IPS-20b (cell line): ENCODE results near the gene MDN1.

Source experiments
- H3K27ac ChIP-seq: one replicate; pipeline ENCODE4 v1.5.1; 2013; ENCODE audit warnings: low read length
- H3K27me3 ChIP-seq: 2 replicates; pipeline ENCODE4 v1.6.1; 2013; ENCODE audit warnings: mild to moderate bottlenecking, low read length, inconsistent platforms; ENCODE audit not compliant: insufficient read depth
- H3K36me3 ChIP-seq: 2 replicates; pipeline ENCODE4 v1.6.1; 2013; ENCODE audit warnings: low read depth, mild to moderate bottlenecking, inconsistent platforms, low read length, moderate library complexity; ENCODE audit not compliant: insufficient read depth
- H3K4me1 ChIP-seq: 2 replicates; pipeline ENCODE4 v1.6.1; 2013; ENCODE audit warnings: mild to moderate bottlenecking, control low read depth, inconsistent platforms, low read length, moderate library complexity; ENCODE audit not compliant: insufficient read depth
- H3K4me3 ChIP-seq: 2 replicates; pipeline ENCODE4 v1.5.1; 2013; ENCODE audit warnings: mild to moderate bottlenecking, low read length, inconsistent platforms
- H3K9ac ChIP-seq: 2 replicates; pipeline ENCODE4 v1.6.1; 2013; ENCODE audit warnings: low read depth, mild to moderate bottlenecking, inconsistent platforms, low read length, moderate library complexity
- H3K9me3 ChIP-seq: 2 replicates; pipeline ENCODE4 v1.6.1; 2013; ENCODE audit warnings: mild to moderate bottlenecking, low read depth, low read length, inconsistent platforms; ENCODE audit not compliant: insufficient read depth

The MDN1 gene

DNA sequence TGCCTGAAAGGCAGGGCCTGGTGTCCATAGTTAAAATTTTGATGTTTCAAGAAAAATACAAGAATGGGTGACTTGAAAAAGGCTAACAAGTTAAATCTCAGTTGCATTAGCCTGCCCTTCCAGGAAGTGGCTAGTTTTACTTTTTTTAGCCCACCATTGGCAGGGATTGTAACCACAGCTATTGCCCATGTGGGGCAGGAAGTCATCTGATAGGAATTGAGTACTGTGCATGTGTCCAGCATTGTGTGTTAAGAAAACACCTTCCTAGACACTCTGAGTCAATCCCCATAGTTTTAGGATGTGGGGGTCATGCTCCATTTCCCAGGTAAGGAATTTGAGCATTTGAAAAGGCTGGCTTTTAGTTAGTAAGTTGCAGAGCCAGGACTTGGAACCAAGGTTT lies 207.9 kb downstream of the MDN1 start:
- no peaks in the 10 kb centered on the region for H3K4me1 ChIP-seq
- no peak overlapping the region for H3K4me3 ChIP-seq
- H3K36me3 ChIP-seq, result no peaks in the 10 kb centered on the region
- H3K27ac ChIP-seq, result no peak overlapping the region
- H3K9me3 ChIP-seq, result no peaks in the 10 kb centered on the region
- H3K9ac ChIP-seq, result no peak overlapping the region
- no peaks in the 10 kb centered on the region for H3K27me3 ChIP-seq

GRCh38 chr6:89610149-89610642 lies 209.4 kb downstream of the MDN1 start:
- no peaks in the 10 kb centered on the region for H3K36me3 ChIP-seq
- no peaks in the 10 kb centered on the region for H3K9me3 ChIP-seq
- H3K4me1 ChIP-seq, result no peaks in the 10 kb centered on the region
- no peak overlapping the region for H3K27ac ChIP-seq
- H3K27me3 ChIP-seq, result no peaks in the 10 kb centered on the region
- H3K4me3 ChIP-seq, result no peak overlapping the region
- no peak overlapping the region for H3K9ac ChIP-seq

- H3K36me3 ChIP-seq, result no peaks in the 10 kb centered on the region
- no peak overlapping the region for H3K27ac ChIP-seq
- H3K9me3 ChIP-seq, result no peaks in the 10 kb centered on the region
- H3K9ac ChIP-seq, result no peak overlapping the region
- no peak overlapping the region for H3K4me3 ChIP-seq
- no peaks in the 10 kb centered on the region for H3K27me3 ChIP-seq
- no peaks in the 10 kb centered on the region for H3K4me1 ChIP-seq
These were observed 213.7 kb downstream of the MDN1 start for GRCh38 chr6:89605861-89606260.

DNA sequence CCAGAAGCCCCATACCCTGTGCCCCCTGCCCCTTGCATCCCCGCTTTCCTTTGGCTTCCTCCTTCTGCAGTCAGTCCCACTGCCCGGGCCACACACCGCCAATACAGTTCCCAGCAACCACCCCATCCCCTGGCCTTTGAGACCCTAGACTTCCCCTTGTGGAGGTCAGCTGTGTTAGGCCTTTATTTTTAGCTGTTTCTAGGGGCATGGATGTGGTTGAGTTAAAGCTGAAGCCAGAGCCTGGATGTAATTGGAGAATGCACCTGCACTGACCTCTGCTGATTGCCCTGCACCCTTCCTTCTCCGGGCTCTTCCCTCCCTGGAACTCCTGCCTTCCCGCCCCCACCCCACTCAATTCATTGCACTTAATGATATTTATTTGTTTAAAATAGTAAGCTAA lies 214.9 kb downstream of the MDN1 start:
- H3K4me3 ChIP-seq, result no peak overlapping the region

GRCh38 chr6:89602166-89602565 lies 217.4 kb downstream of the MDN1 start:
- H3K9me3 ChIP-seq, result no peaks in the 10 kb centered on the region
- H3K27ac ChIP-seq, result no peak overlapping the region
- no peak overlapping the region for H3K9ac ChIP-seq
- H3K36me3 ChIP-seq, result no peaks in the 10 kb centered on the region
- H3K27me3 ChIP-seq, result no peaks in the 10 kb centered on the region
- no peaks in the 10 kb centered on the region for H3K4me1 ChIP-seq
- no peak overlapping the region for H3K4me3 ChIP-seq

More for the DNA sequence above, 214.9 kb downstream of the MDN1 start:
- H3K36me3 ChIP-seq, result no peaks in the 10 kb centered on the region
- H3K27me3 ChIP-seq, result no peaks in the 10 kb centered on the region
- H3K4me1 ChIP-seq, result no peaks in the 10 kb centered on the region
- H3K9me3 ChIP-seq, result no peaks in the 10 kb centered on the region
- no peak overlapping the region for H3K27ac ChIP-seq
- H3K9ac ChIP-seq, result no peak overlapping the region

DNA sequence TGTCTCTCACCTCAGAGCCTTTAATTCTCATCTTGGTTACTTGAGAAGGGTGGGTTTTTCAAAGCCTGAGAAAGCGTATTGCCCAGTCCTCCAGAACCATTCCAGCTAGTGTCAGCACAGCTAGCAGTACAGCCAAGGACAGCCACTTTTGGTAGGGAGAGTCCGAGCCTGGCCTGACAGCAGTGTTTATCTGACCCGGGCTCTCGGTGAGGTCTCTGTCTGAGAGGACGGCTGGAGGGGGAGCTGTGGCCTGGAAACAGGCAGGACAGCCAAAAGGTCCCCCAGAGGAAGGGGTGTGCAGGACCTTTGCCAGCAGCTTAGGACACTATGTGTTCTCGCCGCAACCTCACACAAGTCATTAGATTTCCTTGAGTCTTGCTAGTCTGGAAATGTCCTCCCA lies 219.9 kb downstream of the MDN1 start:
- Histone ChIP-seq H3K4me1 (no peaks in the 10 kb centered on the region), H3K27ac (no peak overlapping the region), H3K9ac (no peak overlapping the region), H3K27me3 (no peaks in the 10 kb centered on the region), H3K4me3 (no peak overlapping the region), H3K9me3 (no peaks in the 10 kb centered on the region), H3K36me3 (no peaks in the 10 kb centered on the region)

DNA sequence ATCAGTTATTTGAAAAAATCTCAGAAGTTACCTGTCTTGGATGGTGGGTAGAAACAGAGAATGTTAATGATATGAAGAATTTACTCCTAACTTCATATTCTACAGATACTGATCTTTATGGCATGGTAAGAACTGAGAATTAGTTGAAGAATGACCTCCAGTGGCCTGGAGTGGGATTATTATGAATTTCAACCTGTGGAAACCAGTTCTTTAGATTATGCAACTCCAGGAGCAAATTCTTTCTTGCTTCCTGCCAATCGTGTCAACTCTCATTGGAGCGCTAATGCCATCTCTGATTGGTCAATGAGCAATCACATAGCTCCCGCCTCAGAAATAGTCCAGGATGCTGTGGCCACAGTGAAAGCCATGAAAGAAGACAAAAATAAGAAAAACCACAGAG lies 221.6 kb downstream of the MDN1 start:
- no peaks in the 10 kb centered on the region for H3K4me1 ChIP-seq
- no peak overlapping the region for H3K9ac ChIP-seq
- no peaks in the 10 kb centered on the region for H3K9me3 ChIP-seq
- H3K27me3 ChIP-seq, result no peaks in the 10 kb centered on the region
- H3K36me3 ChIP-seq, result no peaks in the 10 kb centered on the region
- no peak overlapping the region for H3K27ac ChIP-seq
- H3K4me3 ChIP-seq, result no peak overlapping the region

- Histone ChIP-seq H3K9ac (no peak overlapping the region), H3K9me3 (no peaks in the 10 kb centered on the region), H3K4me1 (no peaks in the 10 kb centered on the region), H3K4me3 (no peak overlapping the region), H3K27ac (no peak overlapping the region), H3K36me3 (no peaks in the 10 kb centered on the region), H3K27me3 (no peaks in the 10 kb centered on the region)
These were observed 222.2 kb downstream of the MDN1 start for GRCh38 chr6:89597372-89597771.

- Histone ChIP-seq H3K9me3 (no peaks in the 10 kb centered on the region), H3K27ac (no peak overlapping the region), H3K9ac (no peak overlapping the region), H3K27me3 (no peaks in the 10 kb centered on the region), H3K36me3 (no peaks in the 10 kb centered on the region), H3K4me1 (no peaks in the 10 kb centered on the region), H3K4me3 (no peak overlapping the region)
These were observed 223.1 kb downstream of the MDN1 start for GRCh38 chr6:89596484-89596883.

GRCh38 chr6:89596056-89596455 lies 223.5 kb downstream of the MDN1 start:
- no peak overlapping the region for H3K27ac ChIP-seq
- H3K9ac ChIP-seq, result no peak overlapping the region
- no peaks in the 10 kb centered on the region for H3K36me3 ChIP-seq
- H3K4me3 ChIP-seq, result no peak overlapping the region
- H3K27me3 ChIP-seq, result no peaks in the 10 kb centered on the region
- no peaks in the 10 kb centered on the region for H3K4me1 ChIP-seq
- no peaks in the 10 kb centered on the region for H3K9me3 ChIP-seq
